LNCaP clone FGC (cell line): ENCODE results near the gene NDUFV1.

Experiments used
- DNase-seq: peaks from one replicate; pipeline ENCODE4 v3.0.0-alpha.2; 2011; ENCODE audit warnings: low read depth
- H3K4me3 ChIP-seq: 2 replicates; pipeline ENCODE4 v1.5.1; 2011; ENCODE audit warnings: mild to moderate bottlenecking, low read depth, low read length, control low read depth
- CTCF ChIP-seq: IDR thresholded peaks from 2 replicates; pipeline ENCODE4 v1.5.1; 2012; ENCODE audit warnings: mild to moderate bottlenecking; ENCODE audit not compliant: control insufficient read depth, insufficient read depth; ENCODE audit errors: extremely low read depth

The NDUFV1 gene

DNA sequence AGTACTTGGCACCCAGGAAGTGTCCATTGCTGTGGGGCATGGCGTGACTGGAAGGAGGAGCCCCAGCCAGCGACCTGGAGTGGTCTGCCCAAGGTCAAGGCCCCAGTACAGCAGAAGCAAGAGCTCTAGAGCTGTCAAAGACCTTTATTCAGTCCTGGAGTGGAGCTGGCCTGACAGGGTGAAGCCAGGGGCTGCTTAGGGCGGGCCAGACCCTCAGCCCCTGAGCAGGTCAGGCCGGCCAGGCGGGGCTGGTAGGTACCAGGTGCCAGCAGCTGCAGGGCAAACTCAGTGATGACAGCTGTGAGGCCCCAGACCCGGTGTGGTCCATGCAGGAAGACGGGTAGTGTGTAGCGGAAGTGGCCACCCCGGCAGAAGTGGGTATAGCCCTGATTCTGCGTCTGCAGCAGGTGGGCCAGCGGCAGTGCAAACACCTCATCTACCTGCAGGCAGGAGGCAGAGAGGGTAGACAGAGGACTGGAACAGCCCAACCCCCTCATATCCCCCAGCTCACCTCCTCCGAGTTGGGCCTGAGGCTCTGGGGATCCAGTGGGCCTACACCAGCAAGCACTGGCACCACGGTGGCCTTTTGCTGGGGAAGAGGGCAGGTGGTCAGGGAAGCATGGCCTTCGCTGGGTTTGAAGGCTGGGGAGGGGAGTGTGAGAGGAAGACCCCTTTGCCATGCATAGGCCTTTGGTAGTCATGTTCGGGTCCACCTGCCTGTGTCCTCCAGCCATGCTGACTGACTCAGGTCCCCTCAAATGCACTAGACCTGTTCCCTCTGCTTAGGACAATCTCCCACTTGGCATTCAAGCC lies 21.3 kb downstream of the NDUFV1 start:
- no peak for DNase-seq
- peak overlapping the region; percentile 70 for H3K4me3 ChIP-seq
- no peak for TF ChIP-seq CTCF

DNA sequence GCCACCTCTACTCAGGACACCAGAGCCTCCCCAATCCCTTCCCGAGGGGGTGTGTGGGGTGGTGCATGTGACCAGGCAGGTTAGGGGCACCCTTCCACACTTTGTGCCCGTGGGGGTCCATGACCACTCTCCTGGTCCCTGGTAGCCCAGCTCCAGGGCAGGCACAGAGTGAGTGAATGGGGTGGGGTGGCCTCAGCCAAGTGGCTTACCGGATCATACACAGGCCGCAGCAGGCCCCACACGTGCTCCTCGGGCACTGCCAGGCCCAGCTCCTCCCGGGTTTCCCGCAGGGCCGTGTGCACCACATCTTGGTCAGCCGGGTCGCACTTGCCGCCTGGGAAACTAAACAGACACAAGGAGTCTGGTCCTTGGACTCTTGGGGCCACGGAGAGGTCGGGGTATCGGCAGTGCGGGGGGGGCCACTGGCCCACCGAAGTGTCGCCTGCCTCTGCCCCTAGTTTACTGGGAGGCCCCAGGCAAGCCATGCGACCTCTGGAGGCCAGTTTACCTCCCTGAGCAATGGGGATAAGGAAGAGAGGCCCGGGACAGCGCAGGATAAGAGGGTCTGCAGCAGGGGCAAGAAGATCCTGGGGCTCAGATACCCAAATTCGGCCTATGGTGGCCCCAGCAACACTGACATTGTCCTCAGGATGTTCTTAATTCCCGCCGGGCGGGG lies 22.1 kb downstream of the NDUFV1 start:
- H3K4me3 ChIP-seq = peak overlapping the region; percentile 70
- TF ChIP-seq CTCF = no peak
- peak; percentile 14 for DNase-seq

GRCh38 chr11:67629386-67630227 lies 22.9 kb downstream of the NDUFV1 start, which contains the start of gene NUDT8:
NUDT8 (minus strand) TSS chr11:67629937; CDS start chr11:67629911, 26 bp downstream.
- TF ChIP-seq CTCF = peak; percentile 72
- peak within 1 kb of the TSS; percentile 70 for H3K4me3 ChIP-seq
- DNase-seq = peak; percentile 50

GRCh38 chr11:67630228-67630942 lies 23.6 kb downstream of the NDUFV1 start:
- H3K4me3 ChIP-seq = peak overlapping the region; percentile 70
- TF ChIP-seq CTCF = peak; percentile 78
- peak; percentile 88 for DNase-seq

DNA sequence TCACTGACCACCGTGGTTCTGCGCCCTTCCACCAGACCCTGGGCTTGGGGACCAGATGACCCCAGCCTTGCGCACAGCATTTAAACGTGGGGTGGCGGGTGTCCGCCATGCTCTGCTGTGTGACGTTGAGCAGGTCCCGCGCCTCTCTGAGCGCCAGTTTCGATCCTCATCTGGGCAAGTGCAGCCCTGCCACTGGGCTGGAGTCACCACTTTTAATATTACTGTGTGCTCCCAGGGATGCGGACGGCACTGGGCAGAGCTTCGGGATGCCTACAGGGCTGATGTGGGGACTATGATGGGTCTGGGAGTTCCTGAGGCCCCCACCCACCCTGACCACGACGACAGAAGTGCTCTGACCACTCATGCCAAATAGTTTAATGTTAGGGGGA lies 24.2 kb downstream of the NDUFV1 start:
- TF ChIP-seq CTCF = no peak
- H3K4me3 ChIP-seq = peak overlapping the region; percentile 58
- no peak for DNase-seq

DNA sequence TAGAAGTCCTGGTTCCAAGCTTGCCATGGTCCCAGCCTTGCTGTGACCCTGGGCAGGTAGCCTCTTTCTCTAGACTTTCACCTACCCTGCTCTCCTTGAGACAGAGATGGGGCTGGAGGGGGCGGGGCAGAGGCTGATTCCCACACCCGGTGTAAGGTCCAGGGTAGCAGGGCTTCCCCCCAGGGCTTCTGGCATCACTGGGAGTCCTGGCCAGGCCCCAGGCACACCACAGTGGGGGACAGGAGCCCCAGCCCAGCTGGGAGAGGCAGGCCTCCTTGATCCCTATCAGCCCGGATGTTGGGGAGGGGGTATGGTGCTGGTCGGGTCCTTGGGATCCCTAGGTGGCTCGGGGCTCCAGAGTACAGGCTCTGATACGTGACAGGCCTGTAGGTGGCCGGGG lies 24.7 kb downstream of the NDUFV1 start:
- no peak overlapping the region for H3K4me3 ChIP-seq
- no peak for DNase-seq
- no peak for TF ChIP-seq CTCF
